Mesendoderm (in vitro differentiated cells): ENCODE data around the gene SDK1.

Experiments used
- DNase-seq: peaks from one replicate; pipeline ENCODE4 v3.0.0; 2013
- H2AK5ac ChIP-seq: 2 replicates; pipeline ENCODE4 v1.6.1; 2013; ENCODE audit warnings: low read length, inconsistent platforms
- H2BK120ac ChIP-seq: 2 replicates; pipeline ENCODE4 v1.6.1; 2013; ENCODE audit warnings: low read depth, mild to moderate bottlenecking, low read length, moderate library complexity, mixed read lengths
- H2BK15ac ChIP-seq: replicated peaks from 2 replicates; pipeline ENCODE4 v1.6.1; 2013; ENCODE audit warnings: low read depth, mild to moderate bottlenecking, moderate library complexity
- H2BK5ac ChIP-seq: 2 replicates; pipeline ENCODE4 v1.6.1; 2013; ENCODE audit warnings: low read length, inconsistent platforms
- H3K18ac ChIP-seq: 2 replicates; pipeline ENCODE4 v1.6.1; 2013; ENCODE audit warnings: mild to moderate bottlenecking, low read length, mixed read lengths
- H3K23ac ChIP-seq: one replicate; pipeline ENCODE4 v1.6.1; 2013; ENCODE audit warnings: low read length
- H3K27ac ChIP-seq: 2 replicates; pipeline ENCODE4 v1.5.1; 2013; ENCODE audit warnings: low read depth, mild to moderate bottlenecking, inconsistent platforms, low read length, moderate library complexity
- H3K27me3 ChIP-seq: 2 replicates; pipeline ENCODE4 v1.6.1; 2013; ENCODE audit warnings: low read length, control low read depth, mild to moderate bottlenecking, inconsistent platforms; ENCODE audit not compliant: insufficient read depth, poor library complexity
- H3K36me3 ChIP-seq: 2 replicates; pipeline ENCODE4 v1.6.1; 2013; ENCODE audit warnings: low read length, inconsistent platforms; ENCODE audit not compliant: control insufficient read depth, insufficient read depth
- H3K4ac ChIP-seq: one replicate; pipeline ENCODE4 v1.6.1; 2013; ENCODE audit warnings: low read depth, mild to moderate bottlenecking, low read length, moderate library complexity
- H3K4me1 ChIP-seq: 2 replicates; pipeline ENCODE4 v1.6.1; 2013; ENCODE audit warnings: low read depth, low read length, inconsistent platforms; ENCODE audit not compliant: control insufficient read depth
- H3K4me2 ChIP-seq: 2 replicates; pipeline ENCODE4 v1.6.1; 2013; ENCODE audit warnings: low read length
- H3K4me3 ChIP-seq: 2 replicates; pipeline ENCODE4 v1.5.1; 2013; ENCODE audit warnings: mild to moderate bottlenecking, low read length
- H3K56ac ChIP-seq: one replicate; pipeline ENCODE4 v1.6.1; 2013; ENCODE audit warnings: low read length
- H3K79me1 ChIP-seq: 2 replicates; pipeline ENCODE4 v1.6.1; 2013; ENCODE audit warnings: low read length, inconsistent platforms
- H3K79me2 ChIP-seq: 2 replicates; pipeline ENCODE4 v1.6.1; 2013; ENCODE audit warnings: mild to moderate bottlenecking, low read length; ENCODE audit not compliant: control insufficient read depth, insufficient read depth
- H3K9ac ChIP-seq: 2 replicates; pipeline ENCODE4 v1.6.1; 2013; ENCODE audit warnings: low read length, inconsistent platforms
- H4K5ac ChIP-seq: one replicate; pipeline ENCODE4 v1.6.1; 2013; ENCODE audit warnings: low read length
- H4K8ac ChIP-seq: one replicate; pipeline ENCODE4 v1.6.1; 2013; ENCODE audit warnings: low read depth, mild to moderate bottlenecking, control low read depth, low read length, moderate library complexity
- WGBS: extraction: QIAGEN DNeasy Blood & Tissue Kit; methylation state at CpG from one replicate; pipeline ENCODE4 v1.1.7; 2013; ENCODE audit warnings: low lambda C conversion rate, missing lambda C conversion rate; ENCODE audit not compliant: insufficient coverage; ENCODE audit errors: extremely low coverage; 5-methylcytosine and 5-hydroxymethylcytosine counted together

SDK1 gene

DNA sequence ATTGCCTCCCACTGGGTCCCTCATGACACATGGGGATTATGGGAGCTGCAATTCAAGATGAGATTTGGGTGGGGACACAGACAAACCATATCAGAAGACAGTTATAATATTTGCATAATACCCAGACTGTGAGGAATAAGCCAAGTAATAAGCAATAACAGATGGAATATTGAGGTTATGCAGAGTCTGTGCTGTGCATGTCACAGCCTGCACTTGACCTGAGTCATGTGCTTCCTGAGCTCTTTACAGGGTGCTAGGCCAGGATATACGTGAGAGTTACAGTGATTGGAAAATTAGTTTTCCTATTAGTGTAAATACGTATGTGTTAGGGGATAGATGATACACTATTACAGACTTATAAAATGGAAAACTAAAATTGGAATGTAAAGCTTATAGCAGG lies 288.7 kb downstream of the SDK1 start:
- no peaks in the 10 kb centered on the region for H3K27me3 ChIP-seq
- no peak overlapping the region for H4K8ac ChIP-seq
- H3K56ac ChIP-seq: no peak overlapping the region
- H3K27ac ChIP-seq: no peak overlapping the region
- no peak overlapping the region for H2BK15ac ChIP-seq
- H3K4me3 ChIP-seq: no peak overlapping the region
- H3K36me3 ChIP-seq: no peaks in the 10 kb centered on the region
- no peak overlapping the region for H3K9ac ChIP-seq
- H4K5ac ChIP-seq: no peak overlapping the region
- H3K79me2 ChIP-seq: no peaks in the 10 kb centered on the region
- H3K4me2 ChIP-seq: no peak overlapping the region
- H3K79me1 ChIP-seq: no peaks in the 10 kb centered on the region
- H2AK5ac ChIP-seq: no peak overlapping the region
- no peak overlapping the region for H3K18ac ChIP-seq
- H2BK5ac ChIP-seq: no peak overlapping the region
- no peak overlapping the region for H3K4ac ChIP-seq
- no peak for DNase-seq
- peaks cover 12% of the 10 kb centered on the region for H3K4me1 ChIP-seq
- no peak overlapping the region for H2BK120ac ChIP-seq
- 100% methylated on average over 2 of the region's 2 CpGs for WGBS
- H3K23ac ChIP-seq: no peak overlapping the region

DNA sequence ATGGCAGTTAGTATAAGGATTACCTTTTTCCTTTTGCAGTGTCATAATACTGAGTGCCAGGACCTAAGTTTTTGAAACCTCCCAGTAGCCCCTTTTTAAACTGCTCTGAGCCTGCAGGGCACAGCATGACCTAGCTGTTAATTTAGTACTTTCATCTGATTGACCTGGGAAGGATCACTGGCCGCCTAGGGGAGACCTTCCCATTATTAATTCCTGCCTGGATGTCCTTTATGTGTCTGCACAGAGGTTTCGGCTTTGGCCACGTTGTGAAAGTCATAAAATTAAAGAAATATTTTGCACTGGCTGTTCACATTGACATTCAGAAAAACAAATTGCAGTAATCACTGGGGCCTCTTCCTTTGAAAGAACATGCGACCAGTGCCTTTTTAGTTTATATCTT lies 290.2 kb downstream of the SDK1 start:
- no peak overlapping the region for H3K4me3 ChIP-seq

DNA sequence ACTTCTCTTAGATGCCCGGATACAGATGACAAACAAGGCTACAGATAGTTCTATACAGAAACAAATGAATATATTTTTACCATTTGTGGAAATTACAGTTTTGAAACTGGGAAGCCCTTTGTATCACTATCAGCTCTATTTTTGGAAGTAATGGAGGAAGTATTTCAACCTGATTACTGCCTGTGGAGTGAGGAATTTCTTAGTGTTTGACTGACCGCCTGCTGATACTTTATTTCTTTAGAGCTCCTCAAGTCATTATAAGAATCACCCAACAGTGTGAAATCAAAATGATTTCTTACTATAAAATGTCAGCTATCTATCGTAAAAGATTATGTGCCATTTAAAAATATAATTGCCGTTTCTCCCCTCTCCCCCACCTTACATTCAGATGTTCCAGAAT lies 290.9 kb downstream of the SDK1 start:
- peak; percentile 49 for DNase-seq
- no CpG with 5 or more reads among the region's 4 CpGs for WGBS
- no peak overlapping the region for H2BK15ac ChIP-seq
- peaks cover 8% of the 10 kb centered on the region for H3K4me1 ChIP-seq
- H2BK120ac ChIP-seq: no peak overlapping the region
- no peaks in the 10 kb centered on the region for H3K27me3 ChIP-seq
- H3K36me3 ChIP-seq: no peaks in the 10 kb centered on the region
- H4K5ac ChIP-seq: no peak overlapping the region
- H3K18ac ChIP-seq: peak overlapping the region; percentile 60
- no peak overlapping the region for H2AK5ac ChIP-seq
- H3K4ac ChIP-seq: no peak overlapping the region
- H3K4me3 ChIP-seq: no peak overlapping the region
- no peak overlapping the region for H4K8ac ChIP-seq
- no peak overlapping the region for H3K4me2 ChIP-seq
- H3K23ac ChIP-seq: no peak overlapping the region
- H3K27ac ChIP-seq: peak overlapping the region; percentile 51
- no peak overlapping the region for H3K56ac ChIP-seq
- no peak overlapping the region for H3K9ac ChIP-seq
- H2BK5ac ChIP-seq: no peak overlapping the region
- no peaks in the 10 kb centered on the region for H3K79me2 ChIP-seq
- H3K79me1 ChIP-seq: no peaks in the 10 kb centered on the region

More for the DNA sequence above, 290.2 kb downstream of the SDK1 start:
- no peaks in the 10 kb centered on the region for H3K79me2 ChIP-seq
- H2BK5ac ChIP-seq: no peak overlapping the region
- H3K18ac ChIP-seq: no peak overlapping the region
- H3K79me1 ChIP-seq: no peaks in the 10 kb centered on the region
- peak; percentile 29 for DNase-seq
- H2BK15ac ChIP-seq: no peak overlapping the region
- H3K27ac ChIP-seq: peak overlapping the region; percentile 51
- H2AK5ac ChIP-seq: no peak overlapping the region
- no peak overlapping the region for H4K5ac ChIP-seq
- no peaks in the 10 kb centered on the region for H3K27me3 ChIP-seq
- peaks cover 8% of the 10 kb centered on the region for H3K4me1 ChIP-seq
- peak overlapping the region; percentile 39 for H4K8ac ChIP-seq
- peak overlapping the region; percentile 12 for H2BK120ac ChIP-seq
- H3K4ac ChIP-seq: no peak overlapping the region
- no peak overlapping the region for H3K56ac ChIP-seq
- no peaks in the 10 kb centered on the region for H3K36me3 ChIP-seq
- WGBS: no CpG with 5 or more reads among the region's 4 CpGs
- H3K4me2 ChIP-seq: no peak overlapping the region
- H3K9ac ChIP-seq: peak overlapping the region; percentile 4
- no peak overlapping the region for H3K23ac ChIP-seq

GRCh38 chr7:3592401-3593134 lies 291.5 kb downstream of the SDK1 start:
- Histone ChIP-seq H3K9ac (no peak overlapping the region), H3K36me3 (no peaks in the 10 kb centered on the region), H3K23ac (no peak overlapping the region), H2BK120ac (no peak overlapping the region), H3K18ac (peak overlapping the region; percentile 60), H4K5ac (no peak overlapping the region), H3K27me3 (no peaks in the 10 kb centered on the region), H3K4me2 (no peak overlapping the region), H3K56ac (no peak overlapping the region), H3K4me1 (peaks cover 8% of the 10 kb centered on the region), H2BK5ac (no peak overlapping the region), H4K8ac (peak overlapping the region; percentile 28), H3K79me2 (no peaks in the 10 kb centered on the region), H2BK15ac (no peak overlapping the region), H3K27ac (no peak overlapping the region), H3K4me3 (no peak overlapping the region), H3K79me1 (no peaks in the 10 kb centered on the region), H3K4ac (no peak overlapping the region), H2AK5ac (no peak overlapping the region)
- whole genome bisulfite sequencing: no CpG with 5 or more reads among the region's 11 CpGs
- DNase-seq: no peak

DNA sequence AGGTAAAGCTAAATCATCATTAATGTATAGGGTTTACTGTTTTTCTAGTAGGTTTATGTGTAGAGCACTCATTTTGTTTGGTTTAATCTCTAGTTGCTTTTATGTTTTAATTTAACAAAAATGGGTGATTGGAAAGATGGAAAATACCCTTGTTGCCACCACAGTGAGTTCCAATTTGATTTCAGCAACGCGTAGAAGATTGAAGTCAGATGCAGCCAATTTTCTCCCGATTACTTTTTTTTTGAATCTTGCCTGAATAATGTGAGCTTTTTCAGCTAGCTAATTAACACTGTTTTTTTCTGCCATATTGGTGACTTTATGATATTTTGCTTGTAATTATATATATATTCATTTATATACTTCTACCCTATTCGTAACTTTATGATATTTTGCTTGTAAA lies 293.8 kb downstream of the SDK1 start:
- Histone ChIP-seq H3K4me3 (no peak overlapping the region), H3K23ac (no peak overlapping the region), H3K36me3 (no peaks in the 10 kb centered on the region), H3K4me2 (no peak overlapping the region), H3K79me1 (no peaks in the 10 kb centered on the region), H3K56ac (no peak overlapping the region), H3K27ac (no peak overlapping the region), H2BK120ac (no peak overlapping the region), H3K4me1 (peaks cover 8% of the 10 kb centered on the region), H3K9ac (no peak overlapping the region), H2BK15ac (no peak overlapping the region), H4K5ac (no peak overlapping the region), H3K79me2 (no peaks in the 10 kb centered on the region), H4K8ac (no peak overlapping the region), H2BK5ac (no peak overlapping the region), H2AK5ac (no peak overlapping the region), H3K4ac (no peak overlapping the region), H3K27me3 (no peaks in the 10 kb centered on the region), H3K18ac (no peak overlapping the region)
- no CpG with 5 or more reads among the region's 4 CpGs for WGBS
- no peak for DNase-seq

- no peaks in the 10 kb centered on the region for H3K36me3 ChIP-seq
- no CpG with 5 or more reads among the region's 7 CpGs for WGBS
- H3K79me1 ChIP-seq: no peaks in the 10 kb centered on the region
These were observed 297.8 kb downstream of the SDK1 start for GRCh38 chr7:3598854-3599253.

More at GRCh38 chr7:3598854-3599253, 297.8 kb downstream of the SDK1 start:
- no peak overlapping the region for H3K4ac ChIP-seq
- H3K4me2 ChIP-seq: no peak overlapping the region
- H4K8ac ChIP-seq: no peak overlapping the region
- H2BK120ac ChIP-seq: no peak overlapping the region
- H3K18ac ChIP-seq: no peak overlapping the region
- H3K23ac ChIP-seq: no peak overlapping the region
- no peaks in the 10 kb centered on the region for H3K27me3 ChIP-seq
- H2BK5ac ChIP-seq: no peak overlapping the region
- no peak overlapping the region for H3K56ac ChIP-seq
- no peak overlapping the region for H4K5ac ChIP-seq
- no peaks in the 10 kb centered on the region for H3K4me1 ChIP-seq
- no peak overlapping the region for H3K4me3 ChIP-seq
- no peak overlapping the region for H2AK5ac ChIP-seq
- H3K27ac ChIP-seq: no peak overlapping the region
- no peak overlapping the region for H2BK15ac ChIP-seq
- DNase-seq: no peak
- H3K79me2 ChIP-seq: no peaks in the 10 kb centered on the region
- no peak overlapping the region for H3K9ac ChIP-seq
